ENCODE results near the gene KNTC1.

DNA sequence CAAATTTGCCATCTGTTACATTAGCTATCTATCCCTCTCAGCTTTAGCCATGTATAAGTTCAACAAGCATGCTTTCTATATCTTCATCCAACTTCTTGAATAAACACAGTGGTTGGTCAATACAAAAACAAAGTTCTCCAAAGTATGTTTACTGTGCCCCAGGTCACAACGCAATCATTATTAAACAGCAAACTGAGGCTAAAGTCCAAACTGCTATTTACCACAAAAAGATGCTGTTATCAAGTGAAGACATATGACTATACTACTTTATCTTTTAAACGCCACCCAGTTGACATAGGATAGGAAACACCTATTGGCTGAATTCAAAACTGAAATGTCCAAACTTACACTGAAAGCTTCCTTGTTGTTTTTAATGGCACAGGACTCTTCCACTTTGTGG, 38.0 kb upstream of the KNTC1 start:
- TF ChIP-seq POLR2A (IDR thresholded peaks at IDR 0.05) = no peak
- TF ChIP-seq, protein P1, sequence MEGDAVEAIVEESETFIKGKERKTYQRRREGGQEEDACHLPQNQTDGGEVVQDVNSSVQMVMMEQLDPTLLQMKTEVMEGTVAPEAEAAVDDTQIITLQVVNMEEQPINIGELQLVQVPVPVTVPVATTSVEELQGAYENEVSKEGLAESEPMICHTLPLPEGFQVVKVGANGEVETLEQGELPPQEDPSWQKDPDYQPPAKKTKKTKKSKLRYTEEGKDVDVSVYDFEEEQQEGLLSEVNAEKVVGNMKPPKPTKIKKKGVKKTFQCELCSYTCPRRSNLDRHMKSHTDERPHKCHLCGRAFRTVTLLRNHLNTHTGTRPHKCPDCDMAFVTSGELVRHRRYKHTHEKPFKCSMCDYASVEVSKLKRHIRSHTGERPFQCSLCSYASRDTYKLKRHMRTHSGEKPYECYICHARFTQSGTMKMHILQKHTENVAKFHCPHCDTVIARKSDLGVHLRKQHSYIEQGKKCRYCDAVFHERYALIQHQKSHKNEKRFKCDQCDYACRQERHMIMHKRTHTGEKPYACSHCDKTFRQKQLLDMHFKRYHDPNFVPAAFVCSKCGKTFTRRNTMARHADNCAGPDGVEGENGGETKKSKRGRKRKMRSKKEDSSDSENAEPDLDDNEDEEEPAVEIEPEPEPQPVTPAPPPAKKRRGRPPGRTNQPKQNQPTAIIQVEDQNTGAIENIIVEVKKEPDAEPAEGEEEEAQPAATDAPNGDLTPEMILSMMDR (IDR thresholded peaks at IDR 0.05) = no peak

Data from heart left ventricle (tissue), 13 donors.